Measurements from ENCODE around the gene ERC2. TPM values are rescaled to one million over a fixed set of nuclear protein-coding genes. Genes with fewer than 3 reads are reported as not detected.

The ERC2 gene
- polyA plus RNA-seq, 1 experiment, result 0.07 TPM

DNA sequence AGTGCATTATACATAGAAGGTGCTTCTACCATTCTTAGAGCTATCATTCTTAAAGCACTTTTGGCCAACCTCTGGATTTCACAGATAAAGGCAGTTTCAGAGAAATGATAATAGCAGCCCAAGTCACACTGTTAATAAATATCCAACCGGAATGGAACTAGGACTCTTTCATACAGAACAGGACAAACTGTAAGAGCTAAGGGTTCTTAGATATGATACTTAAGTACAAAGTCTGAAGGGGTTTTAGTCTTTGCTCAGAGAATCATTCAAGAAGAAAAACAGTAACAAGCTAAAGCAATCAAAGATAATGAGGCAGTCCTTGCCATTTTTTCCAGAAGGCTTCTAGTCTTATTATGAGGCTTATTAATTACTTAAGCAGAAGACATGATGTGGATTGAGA is 239.0 kb downstream of the ERC2 start:
- no peak overlapping the region for H3K4me3 ChIP-seq (ENCODE audit: low read depth, low read length)
- CTCF ChIA-PET, result no interaction called here
- no peak for DNase-seq (ENCODE audit: low read depth, low spot score)
- H3K27ac ChIP-seq (ENCODE audit: low read depth, low read length), result no peak overlapping the region
- TF ChIP-seq, protein P1, sequence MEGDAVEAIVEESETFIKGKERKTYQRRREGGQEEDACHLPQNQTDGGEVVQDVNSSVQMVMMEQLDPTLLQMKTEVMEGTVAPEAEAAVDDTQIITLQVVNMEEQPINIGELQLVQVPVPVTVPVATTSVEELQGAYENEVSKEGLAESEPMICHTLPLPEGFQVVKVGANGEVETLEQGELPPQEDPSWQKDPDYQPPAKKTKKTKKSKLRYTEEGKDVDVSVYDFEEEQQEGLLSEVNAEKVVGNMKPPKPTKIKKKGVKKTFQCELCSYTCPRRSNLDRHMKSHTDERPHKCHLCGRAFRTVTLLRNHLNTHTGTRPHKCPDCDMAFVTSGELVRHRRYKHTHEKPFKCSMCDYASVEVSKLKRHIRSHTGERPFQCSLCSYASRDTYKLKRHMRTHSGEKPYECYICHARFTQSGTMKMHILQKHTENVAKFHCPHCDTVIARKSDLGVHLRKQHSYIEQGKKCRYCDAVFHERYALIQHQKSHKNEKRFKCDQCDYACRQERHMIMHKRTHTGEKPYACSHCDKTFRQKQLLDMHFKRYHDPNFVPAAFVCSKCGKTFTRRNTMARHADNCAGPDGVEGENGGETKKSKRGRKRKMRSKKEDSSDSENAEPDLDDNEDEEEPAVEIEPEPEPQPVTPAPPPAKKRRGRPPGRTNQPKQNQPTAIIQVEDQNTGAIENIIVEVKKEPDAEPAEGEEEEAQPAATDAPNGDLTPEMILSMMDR (IDR thresholded peaks at IDR 0.05; ENCODE audit: low read depth, low read length), result no peak
- no peaks in the 10 kb centered on the region for H3K27me3 ChIP-seq (ENCODE audit: control insufficient read depth, insufficient read depth, low read length)
- POLR2A ChIA-PET, result no interaction called here
- H3K9me3 ChIP-seq (ENCODE audit: control insufficient read depth, insufficient read depth, low read length), result no peaks in the 10 kb centered on the region

DNA sequence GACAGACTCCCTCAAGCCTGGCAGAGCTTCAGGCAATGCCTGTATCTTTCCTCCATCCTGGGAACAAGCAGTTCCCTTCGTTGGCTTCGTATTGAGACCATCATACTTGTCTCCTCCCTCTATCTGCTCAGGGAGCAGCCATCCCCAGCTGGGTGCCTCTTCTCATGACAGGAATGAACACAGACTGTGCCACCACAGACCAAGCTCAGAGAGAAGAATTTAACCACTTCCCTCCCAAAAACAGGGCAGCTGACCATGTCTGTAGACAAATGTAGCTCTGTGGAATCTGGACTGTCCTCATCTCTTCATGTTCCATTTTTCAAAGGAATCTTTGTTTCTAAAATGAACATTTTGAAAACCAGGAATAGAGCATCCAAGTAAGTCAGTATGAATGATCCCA is 245.4 kb downstream of the ERC2 start:
- POLR2A ChIA-PET, result no interaction called here

DNA sequence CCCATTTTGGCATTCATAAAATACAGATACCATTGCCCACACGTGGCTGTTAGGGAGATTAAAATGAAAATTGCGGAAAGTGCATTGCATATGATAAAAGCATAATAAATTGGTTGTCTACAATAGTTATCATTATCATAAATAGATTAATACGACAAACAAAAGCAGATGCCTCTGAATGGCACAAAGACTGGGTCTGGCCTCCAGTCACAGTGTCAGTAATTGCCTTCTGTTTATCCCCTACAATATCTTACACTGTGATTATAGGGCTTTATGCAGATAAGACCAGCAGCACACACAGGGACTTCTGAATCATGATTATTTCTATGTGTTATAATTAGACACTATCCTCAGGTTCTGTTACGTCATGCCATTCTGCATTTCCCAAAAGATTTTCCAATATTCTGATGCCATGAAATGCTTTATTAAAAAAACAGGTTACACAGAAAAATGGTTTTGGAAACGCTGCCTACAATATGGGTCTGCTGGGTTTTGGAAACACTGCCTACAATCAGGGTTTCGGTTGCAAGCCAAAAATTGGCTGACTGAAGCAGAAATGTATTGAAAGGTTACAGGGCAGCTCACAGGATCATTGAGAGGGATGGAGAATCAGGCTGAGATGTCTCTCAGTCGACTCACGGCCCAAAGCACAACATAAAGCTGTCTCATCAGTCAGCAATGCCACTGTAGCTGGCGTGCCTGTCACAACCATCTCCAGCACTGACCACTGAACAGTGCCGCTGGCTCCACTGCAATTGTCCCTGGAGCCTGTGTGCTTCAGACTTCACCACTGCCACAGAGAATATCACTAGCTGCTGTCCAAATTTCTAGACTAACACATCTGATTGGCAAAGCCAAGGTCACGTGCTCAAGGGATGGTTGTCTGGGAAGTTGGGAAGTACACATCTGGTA is 248.1 kb downstream of the ERC2 start:
- TF ChIP-seq, protein P1 (IDR thresholded peaks at IDR 0.05; ENCODE audit: low read depth, low read length), result no peak
- POLR2A ChIA-PET, result no interaction called here
- H3K27ac ChIP-seq (ENCODE audit: low read depth, low read length), result no peak overlapping the region

More for the DNA sequence above, 245.4 kb downstream of the ERC2 start:
- H3K27me3 ChIP-seq (ENCODE audit: control insufficient read depth, insufficient read depth, low read length), result no peaks in the 10 kb centered on the region
- TF ChIP-seq, protein P1 (IDR thresholded peaks at IDR 0.05; ENCODE audit: low read depth, low read length), result no peak
- no peaks in the 10 kb centered on the region for H3K9me3 ChIP-seq (ENCODE audit: control insufficient read depth, insufficient read depth, low read length)
- no peak overlapping the region for H3K4me3 ChIP-seq (ENCODE audit: low read depth, low read length)
- no peak overlapping the region for H3K27ac ChIP-seq (ENCODE audit: low read depth, low read length)
- no peak for DNase-seq (ENCODE audit: low read depth, low spot score)
- CTCF ChIA-PET, result interaction anchor here (0.5 to 1.8 kb wide), 2 partner anchors 28 to 271 kb away, joined by 3 to 6 read pairs; no protein-coding TSS in a partner anchor

GRCh38 chr3:56209982-56210751 is 258.1 kb downstream of the ERC2 start:
- POLR2A ChIA-PET, result no interaction called here
- Histone ChIP-seq H3K9me3 (ENCODE audit: control insufficient read depth, insufficient read depth, low read length) (no peaks in the 10 kb centered on the region), H3K4me3 (ENCODE audit: low read depth, low read length) (no peak overlapping the region), H3K27ac (ENCODE audit: low read depth, low read length) (no peak overlapping the region), H3K27me3 (ENCODE audit: control insufficient read depth, insufficient read depth, low read length) (no peaks in the 10 kb centered on the region)
- TF ChIP-seq, protein P1 (IDR thresholded peaks at IDR 0.05; ENCODE audit: low read depth, low read length), result no peak
- CTCF ChIA-PET, result no interaction called here
- DNase-seq (ENCODE audit: low read depth, low spot score), result no peak

More for the DNA sequence above, 248.1 kb downstream of the ERC2 start:
- no peaks in the 10 kb centered on the region for H3K27me3 ChIP-seq (ENCODE audit: control insufficient read depth, insufficient read depth, low read length)
- CTCF ChIA-PET, result no interaction called here
- H3K4me3 ChIP-seq (ENCODE audit: low read depth, low read length), result no peak overlapping the region
- H3K9me3 ChIP-seq (ENCODE audit: control insufficient read depth, insufficient read depth, low read length), result no peaks in the 10 kb centered on the region
- DNase-seq (ENCODE audit: low read depth, low spot score), result no peak

- ChIA-PET POLR2A (no interaction called here), CTCF (interaction anchor here (1.4 kb wide), 1 partner anchor 44 kb away, joined by 5 read pairs; no protein-coding TSS in a partner anchor)
- Histone ChIP-seq H3K4me3 (ENCODE audit: low read depth, low read length) (no peak overlapping the region), H3K27ac (ENCODE audit: low read depth, low read length) (no peak overlapping the region), H3K27me3 (ENCODE audit: control insufficient read depth, insufficient read depth, low read length) (no peaks in the 10 kb centered on the region), H3K9me3 (ENCODE audit: control insufficient read depth, insufficient read depth, low read length) (no peaks in the 10 kb centered on the region)
- DNase-seq (ENCODE audit: low read depth, low spot score), result no peak
- TF ChIP-seq, protein P1 (IDR thresholded peaks at IDR 0.05; ENCODE audit: low read depth, low read length), result no peak
Measured at GRCh38 chr3:56207922-56208321, 260.3 kb downstream of the ERC2 start.
